Measurements from ENCODE around the gene TMEM207.

- TF ChIP-seq GATA3 (IDR thresholded peaks at IDR 0.05; ENCODE audit: low read depth, low read length) (no peak), GATA2 (IDR thresholded peaks at IDR 0.05; ENCODE audit: low read depth, low read length) (no peak)
These were observed 5.0 kb downstream of the TMEM207 start for GRCh38 chr3:190444576-190445145.

All from SH-SY5Y (cell line).